Glutamatergic neuron (in vitro differentiated cells): ENCODE measurements around the gene ZNF560. TPM values are rescaled to one million over a fixed set of nuclear protein-coding genes. Genes with fewer than 3 reads are reported as not detected.

ENCODE experiments used
- DNase-seq: peaks from one replicate; pipeline ENCODE4 v3.0.0; 2022
- H3K27ac Mint-ChIP-seq: one replicate; pipeline ENCODE4 v1.8.0; 2020; ENCODE audit warnings: mild to moderate bottlenecking, mixed read lengths, inconsistent platforms; ENCODE audit not compliant: unreplicated experiment
- H3K27me3 Mint-ChIP-seq: one replicate; pipeline ENCODE4 v1.8.0; 2020; ENCODE audit warnings: mild to moderate bottlenecking, moderate library complexity, mixed read lengths, inconsistent platforms; ENCODE audit not compliant: unreplicated experiment
- H3K36me3 Mint-ChIP-seq: one replicate; pipeline ENCODE4 v1.8.0; 2020; ENCODE audit warnings: mild to moderate bottlenecking, mixed read lengths, inconsistent platforms; ENCODE audit not compliant: unreplicated experiment
- H3K4me1 Mint-ChIP-seq: one replicate; pipeline ENCODE4 v1.8.0; 2020; ENCODE audit warnings: mild to moderate bottlenecking, low read depth, mixed read lengths, inconsistent platforms; ENCODE audit not compliant: unreplicated experiment
- H3K4me3 Mint-ChIP-seq: one replicate; pipeline ENCODE4 v1.8.0; 2020; ENCODE audit warnings: mild to moderate bottlenecking, mixed read lengths, inconsistent platforms; ENCODE audit not compliant: unreplicated experiment
- H3K9me3 Mint-ChIP-seq: one replicate; pipeline ENCODE4 v1.8.0; 2020; ENCODE audit warnings: mild to moderate bottlenecking, moderate library complexity, mixed read lengths, inconsistent platforms; ENCODE audit not compliant: unreplicated experiment
- total RNA-seq: library from RNA; stranded (reverse); fragmentation: NEBNext Ultra II Directional; extraction: Animal tissue kit (Norgen Biotek cat#: 25700); gene quantifications from one replicate; pipeline ENCODE4 v1.2.1, GENCODE V29; 2021; ENCODE audit not compliant: unreplicated experiment
- TF ChIP-seq, protein P1 (sequence below): fragments of 200-600 bp; sonication (generic); IDR thresholded peaks from one replicate; pipeline ENCODE4 v1.5.0; 2021; ENCODE audit not compliant: partially characterized antibody, unreplicated experiment

ZNF560 gene
- total RNA-seq, 1 donor from 2014 or later, result not detected

DNA sequence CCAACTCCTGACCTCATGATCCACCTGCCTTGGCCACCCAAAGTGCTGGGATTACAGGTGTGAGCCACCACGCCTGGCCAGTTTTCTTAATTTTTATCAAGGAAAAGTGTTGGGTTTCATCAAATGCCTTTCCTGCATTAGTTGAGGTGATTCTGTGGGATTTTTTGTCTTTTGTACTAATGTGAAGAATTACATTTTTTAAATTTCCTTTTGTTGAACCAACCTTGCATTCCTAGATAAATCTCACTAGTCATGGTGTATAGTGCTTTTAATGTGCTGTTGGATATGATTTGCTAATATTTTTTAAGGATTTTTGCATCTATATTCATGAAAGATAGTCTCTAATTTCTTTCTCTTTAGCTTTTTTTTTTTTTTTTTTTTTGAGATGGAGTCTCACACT, 2.4 kb upstream of the ZNF560 start:
- Mint-ChIP-seq H3K36me3 (peaks cover 13% of the 10 kb centered on the region), H3K27me3 (no peaks in the 10 kb centered on the region), H3K4me3 (no peak overlapping the region), H3K9me3 (peaks cover 5% of the 10 kb centered on the region), H3K27ac (no peak overlapping the region), H3K4me1 (no peaks in the 10 kb centered on the region)
- DNase-seq, result no peak
- TF ChIP-seq, protein P1, sequence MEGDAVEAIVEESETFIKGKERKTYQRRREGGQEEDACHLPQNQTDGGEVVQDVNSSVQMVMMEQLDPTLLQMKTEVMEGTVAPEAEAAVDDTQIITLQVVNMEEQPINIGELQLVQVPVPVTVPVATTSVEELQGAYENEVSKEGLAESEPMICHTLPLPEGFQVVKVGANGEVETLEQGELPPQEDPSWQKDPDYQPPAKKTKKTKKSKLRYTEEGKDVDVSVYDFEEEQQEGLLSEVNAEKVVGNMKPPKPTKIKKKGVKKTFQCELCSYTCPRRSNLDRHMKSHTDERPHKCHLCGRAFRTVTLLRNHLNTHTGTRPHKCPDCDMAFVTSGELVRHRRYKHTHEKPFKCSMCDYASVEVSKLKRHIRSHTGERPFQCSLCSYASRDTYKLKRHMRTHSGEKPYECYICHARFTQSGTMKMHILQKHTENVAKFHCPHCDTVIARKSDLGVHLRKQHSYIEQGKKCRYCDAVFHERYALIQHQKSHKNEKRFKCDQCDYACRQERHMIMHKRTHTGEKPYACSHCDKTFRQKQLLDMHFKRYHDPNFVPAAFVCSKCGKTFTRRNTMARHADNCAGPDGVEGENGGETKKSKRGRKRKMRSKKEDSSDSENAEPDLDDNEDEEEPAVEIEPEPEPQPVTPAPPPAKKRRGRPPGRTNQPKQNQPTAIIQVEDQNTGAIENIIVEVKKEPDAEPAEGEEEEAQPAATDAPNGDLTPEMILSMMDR, result no peak

DNA sequence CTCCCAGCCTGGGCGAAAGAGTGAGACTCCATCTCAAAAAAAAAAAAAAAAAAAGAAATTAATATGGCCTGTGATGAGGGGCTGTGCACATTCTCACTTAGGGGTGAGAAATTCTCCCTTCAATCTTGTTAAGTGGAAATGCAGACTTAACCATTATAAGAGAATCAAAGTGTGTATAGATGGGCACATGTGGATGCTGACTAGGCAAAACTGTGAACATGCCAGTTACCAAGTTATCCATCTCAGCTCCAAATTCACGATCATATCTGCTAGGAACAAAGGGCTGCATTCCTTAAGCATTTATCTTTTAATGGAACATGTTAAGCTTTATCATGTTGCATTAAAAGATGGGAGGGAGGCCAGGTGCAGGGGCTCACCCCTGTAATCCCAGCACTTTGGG, 4.3 kb downstream of the ZNF560 start:
- Mint-ChIP-seq H3K27ac (no peak overlapping the region), H3K4me3 (no peak overlapping the region), H3K4me1 (no peaks in the 10 kb centered on the region), H3K9me3 (peaks cover 3% of the 10 kb centered on the region), H3K27me3 (no peaks in the 10 kb centered on the region), H3K36me3 (peaks cover 18% of the 10 kb centered on the region)
- no peak for DNase-seq
- TF ChIP-seq, protein P1, result no peak

DNA sequence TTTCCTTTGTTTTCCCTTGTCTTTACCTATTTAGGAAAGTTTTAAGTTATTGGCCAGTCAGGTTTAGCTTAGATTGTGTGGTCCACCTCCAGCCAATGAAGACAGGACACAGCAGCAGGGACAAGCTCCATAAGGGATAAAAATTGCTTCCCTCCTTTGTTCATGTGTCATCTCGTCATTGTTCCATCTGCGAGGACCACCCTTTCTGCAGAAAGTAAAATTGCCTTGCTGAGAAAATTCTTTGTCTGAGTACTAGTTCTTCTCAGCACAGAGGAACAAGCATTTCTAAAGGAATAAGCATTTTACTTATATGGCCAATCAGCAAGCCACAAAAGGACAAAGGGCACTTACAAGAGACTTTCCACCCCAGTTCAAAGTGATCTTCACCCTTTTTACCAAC, 11.4 kb downstream of the ZNF560 start:
- H3K4me1 Mint-ChIP-seq, result no peaks in the 10 kb centered on the region
- no peak overlapping the region for H3K4me3 Mint-ChIP-seq
- H3K27me3 Mint-ChIP-seq, result peaks cover 4% of the 10 kb centered on the region
- peaks cover 19% of the 10 kb centered on the region for H3K9me3 Mint-ChIP-seq
- H3K36me3 Mint-ChIP-seq, result peaks cover 7% of the 10 kb centered on the region
- TF ChIP-seq, protein P1, result no peak
- DNase-seq, result no peak
- H3K27ac Mint-ChIP-seq, result no peak overlapping the region

DNA sequence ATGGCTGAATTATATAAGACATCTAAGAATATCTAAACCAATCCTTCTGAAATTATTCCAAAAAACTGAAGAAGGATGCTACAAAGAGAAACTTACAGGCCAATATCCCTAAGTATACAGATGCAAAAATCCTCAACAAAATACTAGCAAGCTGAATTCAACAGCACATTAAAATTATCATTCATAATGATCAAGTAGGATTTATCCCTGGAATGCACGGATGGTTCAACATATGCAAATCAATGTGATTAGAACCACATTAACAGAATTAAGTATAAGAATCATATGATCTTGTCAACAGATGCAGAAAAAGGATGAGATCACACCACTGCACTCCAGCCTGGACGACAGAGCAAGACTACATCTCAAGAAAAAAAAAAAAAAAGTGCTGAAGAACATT, 13.3 kb downstream of the ZNF560 start:
- H3K4me3 Mint-ChIP-seq, result no peak overlapping the region
- peaks cover 7% of the 10 kb centered on the region for H3K36me3 Mint-ChIP-seq
- peaks cover 22% of the 10 kb centered on the region for H3K9me3 Mint-ChIP-seq
- TF ChIP-seq, protein P1, result no peak
- H3K27ac Mint-ChIP-seq, result no peak overlapping the region
- H3K4me1 Mint-ChIP-seq, result no peaks in the 10 kb centered on the region
- DNase-seq, result no peak
- H3K27me3 Mint-ChIP-seq, result peaks cover 4% of the 10 kb centered on the region

DNA sequence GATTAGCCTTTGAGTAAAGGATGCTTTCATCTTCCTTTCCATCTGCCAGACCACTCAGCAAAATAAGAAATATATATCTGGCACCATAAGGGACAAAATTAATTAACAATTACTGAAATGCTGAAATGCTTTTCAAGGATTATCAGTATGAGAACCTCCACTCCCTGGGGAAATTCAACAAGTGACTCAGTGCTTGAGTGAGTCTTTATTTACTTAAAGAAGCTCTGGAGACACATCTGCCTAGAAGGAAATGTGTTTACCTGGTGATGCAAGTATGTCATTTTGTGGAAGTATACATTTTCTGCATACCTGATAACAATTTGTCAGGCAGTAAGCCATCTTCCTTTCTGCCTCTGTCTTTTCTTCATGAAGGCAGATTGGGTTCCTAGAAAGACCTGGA, 23.4 kb downstream of the ZNF560 start:
- Mint-ChIP-seq H3K4me3 (no peak overlapping the region), H3K36me3 (no peaks in the 10 kb centered on the region), H3K27me3 (peaks cover 3% of the 10 kb centered on the region), H3K9me3 (peaks cover 9% of the 10 kb centered on the region), H3K4me1 (no peaks in the 10 kb centered on the region), H3K27ac (no peak overlapping the region)
- DNase-seq, result no peak
- TF ChIP-seq, protein P1, result no peak
